ENCODE results near the gene SHISA3. TPM values are rescaled to one million over a fixed set of nuclear protein-coding genes. Genes with fewer than 3 reads are reported as not detected.

SHISA3 gene
- total and polyA plus RNA-seq, 2 of the 8 experiments (the other 6 are each of a cell fraction or from before 2014, with no cell fraction given) = 2.0 to 9.3 TPM

GRCh38 chr4:42364266-42365053 is 32.8 kb upstream of the SHISA3 start:
- Histone ChIP-seq H3K4me3 (ENCODE audit: extremely low read depth in 1 of 4, insufficient read depth in 2 of 4, low read depth in 3 of 4, low read length in 4 of 4) (no peak overlapping the region), H3K23ac (ENCODE audit: insufficient read length) (no peak overlapping the region), H3K79me1 (ENCODE audit: low read depth, low read length) (no peaks in the 10 kb centered on the region), H3K27ac (ENCODE audit: low read depth, low read length) (no peak overlapping the region), H2BK20ac (ENCODE audit: low read length) (no peak overlapping the region), H3K79me2 (ENCODE audit: control insufficient read depth in 1 of 2, insufficient read depth in 2 of 2, low read length in 2 of 2) (no peaks in the 10 kb centered on the region), H4K20me1 (replicated peaks in 1 of 2; ENCODE audit: control insufficient read depth in 1 of 2, insufficient read depth in 2 of 2, low read length in 2 of 2) (no peaks in the 10 kb centered on the region), H3K18ac (ENCODE audit: extremely low read depth, low read length) (no peak overlapping the region), H3K14ac (ENCODE audit: insufficient read length) (no peak overlapping the region), H4K8ac (ENCODE audit: extremely low read depth, insufficient read depth, low read length) (no peak overlapping the region), H3K4me1 (replicated peaks in 1 of 4; ENCODE audit: control insufficient read depth in 3 of 4, insufficient read depth in 4 of 4, low read length in 3 of 4) (no peaks in the 10 kb centered on the region), H4K91ac (replicated peaks; ENCODE audit: insufficient read length, low read length) (no peak overlapping the region), H2BK120ac (replicated peaks; ENCODE audit: low read depth, low read length) (no peak overlapping the region), H3K23me2 (ENCODE audit: low read depth, low read length) (peaks cover 2% of the 10 kb centered on the region; the same call in 1 of the 2 replicates), H2BK5ac (ENCODE audit: low read depth, low read length) (no peak overlapping the region), H2AK5ac (ENCODE audit: low read depth, low read length) (no peak overlapping the region), H2BK12ac (ENCODE audit: low read depth, low read length) (no peak overlapping the region), H3K4me2 (ENCODE audit: insufficient read depth in 1 of 2, low read depth in 2 of 2, low read length in 2 of 2) (no peak overlapping the region), H3K56ac (replicated peaks; ENCODE audit: insufficient read length, low read depth, low read length) (no peak overlapping the region), H3K27me3 (replicated peaks in 1 of 4; ENCODE audit: control insufficient read depth in 3 of 4, extremely low read depth in 1 of 4, insufficient read depth in 3 of 4, low read length in 3 of 4) (peaks cover 0 to 1% (median 0%) of the 10 kb centered on the region in 4 experiments; a peak in 1 of 7 replicates), H3K9ac (replicated peaks in 1 of 4; ENCODE audit: extremely low read depth in 1 of 4, low read depth in 3 of 4, low read length in 3 of 4) (no peak overlapping the region), H2BK15ac (ENCODE audit: low read length) (no peak overlapping the region), H3K4ac (replicated peaks; ENCODE audit: insufficient read length, low read depth, low read length) (no peak overlapping the region), H2AFZ (ENCODE audit: low read length) (no peak overlapping the region), H3K9me3 (ENCODE audit: insufficient read depth in 2 of 2, low read depth in 1 of 2, low read length in 1 of 2) (no peaks in the 10 kb centered on the region; a peak in 1 of 4 replicates), H3K36me3 (ENCODE audit: control insufficient read depth in 2 of 4, insufficient read depth in 4 of 4, low read length in 3 of 4) (no peaks in the 10 kb centered on the region), H4K5ac (ENCODE audit: insufficient read length, low read depth, low read length) (no peak overlapping the region)
- POLR2A ChIA-PET (ENCODE audit: partially characterized antibody) = no interaction called here
- TF ChIP-seq BRCA1 (IDR thresholded peaks at IDR 0.05; ENCODE audit: low read depth, low read length) (no peak), POU5F1 (IDR thresholded peaks at IDR 0.05; ENCODE audit: low read depth, low read length) (no peak), SIX5 (IDR thresholded peaks at IDR 0.05; ENCODE audit: low read depth, low read length) (no peak), SUZ12 (IDR thresholded peaks at IDR 0.05; ENCODE audit: low read length) (no peak), E2F6 (IDR thresholded peaks at IDR 0.05) (no peak), NANOG (IDR thresholded peaks at IDR 0.05; ENCODE audit: insufficient read depth, low read depth, low read length, poor library complexity, severe bottlenecking) (no peak), MAX (IDR thresholded peaks at IDR 0.05) (no peak), YY1 (IDR thresholded peaks at IDR 0.05; ENCODE audit: low read depth, low read length) (no peak)
- CTCF ChIA-PET (ENCODE audit: partially characterized antibody) = no interaction called here
- FAIRE-seq (no peak), DNase-seq (ENCODE audit: low read depth in 1 of 2, low spot score in 2 of 2) (no peak)
